Neural cell (in vitro differentiated cells): ENCODE data around the gene PIM3. TPM values are rescaled to one million over a fixed set of nuclear protein-coding genes. Genes with fewer than 3 reads are reported as not detected.

Source experiments
- H2AFZ ChIP-seq: fragments of 200-600, 300-800 bp; sonication (generic), shearing (Covaris generic); 2 replicates; pipeline ENCODE4 v1.6.0; 2014; ENCODE audit warnings: low read depth, mild to moderate bottlenecking, antibody characterized with exemption, low read length, moderate library complexity
- H3F3A ChIP-seq: fragments of 200-600 bp; shearing (Covaris generic); 2 replicates; pipeline ENCODE4 v1.6.1; 2016; ENCODE audit warnings: mild to moderate bottlenecking, moderate library complexity, mixed read lengths, antibody characterized with exemption, low read length; ENCODE audit not compliant: insufficient read depth, poor library complexity, severe bottlenecking
- H3K27ac ChIP-seq: fragments of 200-600, 300-800 bp; sonication (generic), shearing (Covaris generic); 2 replicates; pipeline ENCODE4 v1.5.1; 2014; ENCODE audit warnings: mild to moderate bottlenecking, low read length, moderate library complexity
- H3K27me3 ChIP-seq: fragments of 300-800, 200-600 bp; sonication (generic), shearing (Covaris generic); 2 replicates; pipeline ENCODE4 v1.6.0; 2014; ENCODE audit warnings: mild to moderate bottlenecking, low read depth, low read length, moderate library complexity; ENCODE audit not compliant: insufficient read depth
- H3K36me3 ChIP-seq: fragments of 300-800, 200-600 bp; sonication (generic), shearing (Covaris generic); 2 replicates; pipeline ENCODE4 v1.5.1; 2014; ENCODE audit warnings: mild to moderate bottlenecking, antibody characterized with exemption, low read length, moderate library complexity; ENCODE audit not compliant: insufficient read depth
- H3K4me2 ChIP-seq: fragments of 300-800, 200-600 bp; sonication (generic), shearing (Covaris generic); 2 replicates; pipeline ENCODE4 v1.6.0; 2014; ENCODE audit warnings: mild to moderate bottlenecking, low read length
- H3K4me3 ChIP-seq: fragments of 300-800, 200-600 bp; sonication (generic), shearing (Covaris generic); 2 replicates; pipeline ENCODE4 v1.5.1; 2014; ENCODE audit warnings: mild to moderate bottlenecking, low read length, moderate library complexity
- H3K79me2 ChIP-seq: fragments of 200-600 bp; shearing (Covaris generic); replicated peaks from 2 replicates; pipeline ENCODE4 v1.6.0; 2014; ENCODE audit warnings: mild to moderate bottlenecking, low read length, moderate library complexity; ENCODE audit not compliant: insufficient read depth
- H3K9ac ChIP-seq: fragments of 300-800, 200-600 bp; sonication (generic), shearing (Covaris generic); 2 replicates; pipeline ENCODE4 v1.6.1; 2016; ENCODE audit warnings: mild to moderate bottlenecking, low read length, mixed read lengths
- H3K9me2 ChIP-seq: fragments of 200-600 bp; shearing (Covaris generic); 2 replicates; pipeline ENCODE4 v1.6.1; 2016; ENCODE audit warnings: mild to moderate bottlenecking, low read length, mixed read lengths; ENCODE audit not compliant: insufficient read depth
- H3K9me3 ChIP-seq: fragments of 200-600, 300-800 bp; sonication (generic), shearing (Covaris generic); 2 replicates; pipeline ENCODE4 v1.6.1; 2016; ENCODE audit warnings: mild to moderate bottlenecking, mixed run types, low read length, moderate library complexity, mixed read lengths
- H4K20me1 ChIP-seq: fragments of 200-600 bp; shearing (Covaris generic); 2 replicates; pipeline ENCODE4 v1.6.1; 2016; ENCODE audit warnings: mild to moderate bottlenecking, mixed run types; ENCODE audit not compliant: insufficient read depth
- EP300 ChIP-seq: fragments of 450-650 bp; conservative IDR thresholded peaks from 2 replicates; pipeline ENCODE4 v1.6.1; 2014; ENCODE audit warnings: antibody characterized with exemption, mild to moderate bottlenecking, moderate library complexity; ENCODE audit not compliant: poor library complexity, severe bottlenecking
- MXI1 ChIP-seq: fragments of 450-650 bp; conservative IDR thresholded peaks from 2 replicates; pipeline ENCODE4 v1.6.1; 2014; ENCODE audit warnings: antibody characterized with exemption, mild to moderate bottlenecking; ENCODE audit not compliant: poor library complexity, severe bottlenecking
- POLR2AphosphoS5 ChIP-seq: IDR thresholded peaks from 2 replicates; pipeline ENCODE4 v1.6.1; 2012
- REST ChIP-seq: IDR thresholded peaks from 2 replicates; pipeline ENCODE4 v1.6.1; 2012; ENCODE audit warnings: borderline replicate concordance
- SMC3 ChIP-seq: fragments of 450-650 bp; conservative IDR thresholded peaks from 2 replicates; pipeline ENCODE4 v1.6.1; 2014; ENCODE audit warnings: antibody characterized with exemption, mild to moderate bottlenecking, moderate library complexity; ENCODE audit not compliant: poor library complexity
- TAF1 ChIP-seq: IDR thresholded peaks from 2 replicates; pipeline ENCODE4 v1.6.1; 2012; ENCODE audit warnings: low read depth
- polyA plus RNA-seq: library from polyadenylated mRNA; depleted of rRNA; stranded (reverse); fragments of >200 nt; gene quantifications from 2 replicates; pipeline ENCODE4 v1.2.3, GENCODE V29; 2014
- TF ChIP-seq, protein P1 (sequence below): fragments of 450-650 bp; IDR thresholded peaks from 2 replicates; pipeline ENCODE4 v1.5.1; 2014; ENCODE audit warnings: antibody characterized with exemption, mild to moderate bottlenecking, moderate library complexity; ENCODE audit not compliant: poor library complexity, severe bottlenecking

PIM3 gene
- polyA plus RNA-seq, 1 donor from 2014 or later = 28.7 TPM

GRCh38 chr22:49956914-49957825 lies 3.4 kb upstream of the PIM3 start:
- H3K79me2 ChIP-seq = no peaks in the 10 kb centered on the region
- TF ChIP-seq EP300 (no peak), POLR2AphosphoS5 (no peak), SMC3 (no peak), MXI1 (no peak), REST (no peak), TAF1 (no peak)
- TF ChIP-seq, protein P1, sequence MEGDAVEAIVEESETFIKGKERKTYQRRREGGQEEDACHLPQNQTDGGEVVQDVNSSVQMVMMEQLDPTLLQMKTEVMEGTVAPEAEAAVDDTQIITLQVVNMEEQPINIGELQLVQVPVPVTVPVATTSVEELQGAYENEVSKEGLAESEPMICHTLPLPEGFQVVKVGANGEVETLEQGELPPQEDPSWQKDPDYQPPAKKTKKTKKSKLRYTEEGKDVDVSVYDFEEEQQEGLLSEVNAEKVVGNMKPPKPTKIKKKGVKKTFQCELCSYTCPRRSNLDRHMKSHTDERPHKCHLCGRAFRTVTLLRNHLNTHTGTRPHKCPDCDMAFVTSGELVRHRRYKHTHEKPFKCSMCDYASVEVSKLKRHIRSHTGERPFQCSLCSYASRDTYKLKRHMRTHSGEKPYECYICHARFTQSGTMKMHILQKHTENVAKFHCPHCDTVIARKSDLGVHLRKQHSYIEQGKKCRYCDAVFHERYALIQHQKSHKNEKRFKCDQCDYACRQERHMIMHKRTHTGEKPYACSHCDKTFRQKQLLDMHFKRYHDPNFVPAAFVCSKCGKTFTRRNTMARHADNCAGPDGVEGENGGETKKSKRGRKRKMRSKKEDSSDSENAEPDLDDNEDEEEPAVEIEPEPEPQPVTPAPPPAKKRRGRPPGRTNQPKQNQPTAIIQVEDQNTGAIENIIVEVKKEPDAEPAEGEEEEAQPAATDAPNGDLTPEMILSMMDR = no peak
- no peaks in the 10 kb centered on the region for H3K36me3 ChIP-seq
- H4K20me1 ChIP-seq = no peaks in the 10 kb centered on the region
- no peaks in the 10 kb centered on the region for H3K9me2 ChIP-seq
- no peak overlapping the region for H2AFZ ChIP-seq
- no peak overlapping the region for H3K4me2 ChIP-seq
- no peak overlapping the region for H3K27ac ChIP-seq
- no peaks in the 10 kb centered on the region for H3F3A ChIP-seq
- no peak overlapping the region for H3K9ac ChIP-seq
- no peaks in the 10 kb centered on the region for H3K9me3 ChIP-seq
- H3K4me3 ChIP-seq = no peak overlapping the region
- no peaks in the 10 kb centered on the region for H3K27me3 ChIP-seq

DNA sequence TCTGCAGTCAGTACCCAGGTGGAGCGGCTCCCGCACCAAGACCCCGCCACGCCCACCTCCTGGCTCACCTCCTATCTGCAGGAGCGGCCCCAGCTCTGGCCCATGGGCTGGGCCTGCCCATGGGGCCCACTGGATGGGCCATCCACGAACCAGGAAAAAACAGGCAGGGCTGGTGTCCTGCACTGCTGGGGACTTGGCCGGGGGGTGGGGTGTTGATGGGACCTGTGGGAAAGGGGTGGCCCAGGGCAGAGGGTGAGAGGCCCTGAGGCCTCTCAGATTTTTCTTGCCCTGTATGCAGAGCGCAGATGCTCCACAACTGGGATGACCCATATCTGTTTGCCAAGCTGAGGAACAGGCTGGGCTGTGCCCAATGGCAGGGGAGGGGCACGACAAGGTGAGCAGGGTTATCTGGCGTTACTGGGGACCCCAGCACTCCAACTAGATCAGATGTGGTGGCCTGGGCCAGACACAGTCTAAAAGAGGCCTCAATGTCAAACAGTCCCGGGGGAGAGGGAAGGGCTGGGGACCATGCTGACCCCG lies 2.7 kb upstream of the PIM3 start:
- no peaks in the 10 kb centered on the region for H3K36me3 ChIP-seq
- H3K9me3 ChIP-seq = no peaks in the 10 kb centered on the region
- no peaks in the 10 kb centered on the region for H3K27me3 ChIP-seq
- no peaks in the 10 kb centered on the region for H3K79me2 ChIP-seq
- H2AFZ ChIP-seq = no peak overlapping the region
- H3K4me2 ChIP-seq = no peak overlapping the region
- no peaks in the 10 kb centered on the region for H3K9me2 ChIP-seq
- H3F3A ChIP-seq = no peaks in the 10 kb centered on the region
- H4K20me1 ChIP-seq = no peaks in the 10 kb centered on the region
- H3K4me3 ChIP-seq = no peak overlapping the region
- no peak for TF ChIP-seq POLR2AphosphoS5
- no peak overlapping the region for H3K9ac ChIP-seq
- H3K27ac ChIP-seq = no peak overlapping the region
